IMR-90 (cell line): Measurements from ENCODE around the gene SOCS2. TPM values are rescaled to one million over a fixed set of nuclear protein-coding genes. Genes with fewer than 3 reads are reported as not detected.

Source experiments
- ATAC-seq: fragments of 200-7000 bp; cut with Tn5 transposase; 2 replicates; pipeline ENCODE4 v1.9.1; 2020; ENCODE audit warnings: low read depth, mild to moderate bottlenecking, moderate library complexity
- BruUV-seq: library from RNA; stranded (reverse); fragments of 400-500 nt; replicated peaks from 2 replicates; lab custom pipeline; 2021; lab: Mats Ljungman, UMichigan
- CTCF ChIA-PET: fragments of 300-600 bp; formaldehyde crosslinking; extraction: SDS; loops from one replicate; lab custom pipeline; 2021; ENCODE audit warnings: antibody characterized with exemption; lab: Yijun Ruan, JAX
- POLR2A ChIA-PET: fragments of 300-600 bp; sonication (Branson Sonifier 250); formaldehyde crosslinking; loops from one replicate; lab custom pipeline; 2022; ENCODE audit warnings: antibody characterized with exemption; ENCODE audit not compliant: unreplicated experiment; lab: Charles Lee
- DNase-seq: peaks from one replicate; pipeline ENCODE4 v3.0.0; 2013
- H2AFZ ChIP-seq: replicated peaks from 2 replicates; pipeline ENCODE3; 2013; ENCODE audit warnings: low read length, mild to moderate bottlenecking; ENCODE audit not compliant: poor library complexity
- H2AK5ac ChIP-seq: 2 replicates; pipeline ENCODE4 v1.6.1; 2013; ENCODE audit warnings: low read depth, low read length, inconsistent platforms
- H2AK9ac ChIP-seq: replicated peaks from 2 replicates; pipeline ENCODE3; 2013; ENCODE audit warnings: mild to moderate bottlenecking, low read depth, low read length, moderate library complexity; ENCODE audit not compliant: poor library complexity
- H2BK120ac ChIP-seq: 2 replicates; pipeline ENCODE4 v1.6.1; 2013; ENCODE audit warnings: low read depth, low read length, inconsistent platforms
- H2BK15ac ChIP-seq: 3 replicates; pipeline ENCODE4 v1.6.1; 2013; ENCODE audit warnings: low read depth, low read length, inconsistent platforms
- H2BK20ac ChIP-seq: 2 replicates; pipeline ENCODE4 v1.6.1; 2013; ENCODE audit warnings: low read depth, mild to moderate bottlenecking, inconsistent platforms, low read length, moderate library complexity
- H2BK5ac ChIP-seq: 2 replicates; pipeline ENCODE4 v1.6.1; 2013; ENCODE audit warnings: mild to moderate bottlenecking, low read depth, low read length, inconsistent platforms; ENCODE audit not compliant: poor library complexity, severe bottlenecking
- H3K14ac ChIP-seq: replicated peaks from 2 replicates; pipeline ENCODE4 v1.6.1; 2013; ENCODE audit warnings: low read depth, low read length, inconsistent platforms
- H3K18ac ChIP-seq: 2 replicates; pipeline ENCODE4 v1.6.1; 2013; ENCODE audit warnings: low read depth, low read length, control low read depth
- H3K23ac ChIP-seq: 2 replicates; pipeline ENCODE4 v1.6.1; 2013; ENCODE audit warnings: low read depth, low read length, inconsistent platforms
- H3K27ac ChIP-seq: 2 replicates; pipeline ENCODE4 v1.5.1; 2013; ENCODE audit warnings: mild to moderate bottlenecking, control low read depth, low read length; ENCODE audit not compliant: insufficient read depth
- H3K27me3 ChIP-seq: 2 replicates; pipeline ENCODE4 v1.6.1; 2013; ENCODE audit warnings: low read length; ENCODE audit not compliant: control insufficient read depth, insufficient read depth
- H3K36me3 ChIP-seq: 2 replicates; pipeline ENCODE4 v1.6.1; 2013; ENCODE audit warnings: low read length, mixed read lengths; ENCODE audit not compliant: control insufficient read depth, insufficient read depth
- H3K4ac ChIP-seq: 2 replicates; pipeline ENCODE4 v1.6.1; 2013; ENCODE audit warnings: low read depth, low read length, inconsistent platforms
- H3K4me1 ChIP-seq: 2 replicates; pipeline ENCODE4 v1.6.1; 2013; ENCODE audit warnings: low read length, mixed read lengths; ENCODE audit not compliant: control insufficient read depth, insufficient read depth
- H3K4me2 ChIP-seq: 2 replicates; pipeline ENCODE4 v1.6.1; 2013; ENCODE audit warnings: low read depth, mild to moderate bottlenecking, control low read depth, low read length, moderate library complexity
- H3K4me3 ChIP-seq: 2 replicates; pipeline ENCODE4 v1.5.1; 2013; ENCODE audit warnings: low read depth, mild to moderate bottlenecking, control low read depth, low read length, moderate library complexity; ENCODE audit not compliant: insufficient read depth
- H3K56ac ChIP-seq: 2 replicates; pipeline ENCODE4 v1.6.1; 2013; ENCODE audit warnings: low read length, inconsistent platforms; ENCODE audit not compliant: insufficient read depth; ENCODE audit errors: extremely low read depth
- H3K79me1 ChIP-seq, 2 experiments: 2 replicates each; pipeline ENCODE4 v1.6.1; 2013; ENCODE audit warnings: low read length in 2 of 2, inconsistent platforms in 1 of 2, low read depth in 1 of 2
- H3K9ac ChIP-seq: 2 replicates; pipeline ENCODE4 v1.6.1; 2013; ENCODE audit warnings: low read depth, low read length, control low read depth
- H3K9me1 ChIP-seq: 2 replicates; pipeline ENCODE4 v1.6.1; 2013; ENCODE audit warnings: low read length, inconsistent platforms; ENCODE audit not compliant: insufficient read depth
- H3K9me3 ChIP-seq: 2 replicates; pipeline ENCODE4 v1.6.1; 2013; ENCODE audit warnings: low read length; ENCODE audit not compliant: control insufficient read depth, insufficient read depth
- H4K20me1 ChIP-seq: 2 replicates; pipeline ENCODE4 v1.6.1; 2013; ENCODE audit warnings: low read length, inconsistent platforms; ENCODE audit not compliant: insufficient read depth
- H4K5ac ChIP-seq: 2 replicates; pipeline ENCODE4 v1.6.1; 2013; ENCODE audit warnings: mild to moderate bottlenecking, low read depth, low read length, control low read depth
- H4K8ac ChIP-seq, 2 experiments: 2 replicates each; pipeline ENCODE4 v1.6.1; 2013; ENCODE audit warnings: low read depth in 2 of 2, low read length in 2 of 2, control low read depth in 1 of 2, inconsistent platforms in 1 of 2
- H4K91ac ChIP-seq: 2 replicates; pipeline ENCODE4 v1.6.1; 2013; ENCODE audit warnings: low read depth, low read length, inconsistent platforms; ENCODE audit not compliant: insufficient read depth
- BHLHE40 ChIP-seq: fragments of 150-350 bp; IDR thresholded peaks from 2 replicates; pipeline ENCODE4 v1.6.1; 2016; ENCODE audit warnings: mild to moderate bottlenecking, low read depth, low read length
- FOS ChIP-seq: fragments of 150-350 bp; IDR thresholded peaks from 2 replicates; pipeline ENCODE4 v1.6.1; 2016; ENCODE audit warnings: low read depth, low read length
- MXI1 ChIP-seq: IDR thresholded peaks from 2 replicates; pipeline ENCODE4 v1.6.1; 2012; ENCODE audit warnings: low read depth, mild to moderate bottlenecking, low read length, moderate library complexity, borderline replicate concordance
- WGBS, 2 experiments: methylation state at CpG; one replicate each; pipeline versions ENCODE4 v1.1.5 to v1.1.7; 2013; ENCODE audit warnings: missing lambda C conversion rate in 2 of 2; ENCODE audit not compliant: insufficient read length in 1 of 2; ENCODE audit errors: extremely low coverage in 2 of 2; 5-methylcytosine and 5-hydroxymethylcytosine counted together
- dilution Hi-C: fragments of 300-500 bp; cut with HindIII; formaldehyde crosslinking; loops from one replicate; pipeline ENCODE4 v1.14.3; 2018; ENCODE audit warnings: low sequenced_read_pairs; ENCODE audit not compliant: unreplicated experiment
- in situ Hi-C: fragments of 300-500 bp; cut with MboI; formaldehyde crosslinking; loops from 3 replicates; pipeline ENCODE4 v1.14.3; 2019; ENCODE audit warnings: low sequenced_read_pairs, inconsistent platforms, mixed read lengths
- intact Hi-C: fragments of 100-400 bp; cut with micrococcal nuclease; formaldehyde crosslinking; loops from 2 replicates; pipeline ENCODE4 v1.10.0; 2022
- polyA plus RNA-seq, 3 experiments: library from polyadenylated mRNA; depleted of rRNA; stranded (reverse); fragments of >200 nt; gene quantifications; 2 replicates each; pipeline ENCODE4 v1.2.3, GENCODE V29; 2012; ENCODE audit warnings: low replicate concordance in 1 of 3
- total RNA-seq: library from RNA; depleted of rRNA; stranded (reverse); fragments of >200 nt; gene quantifications from 2 replicates; pipeline ENCODE4 v1.2.3, GENCODE V29; 2012

SOCS2 gene
- total and polyA plus RNA-seq, 2 of the 4 experiments (the other 2 are of a cell fraction): 12.0 to 12.4 TPM

- H3K23ac ChIP-seq: no peak overlapping the region
- no CpG with 5 or more reads among the region's 4 CpGs for WGBS, 2 experiments
- H2AK9ac ChIP-seq: no peak overlapping the region
- no peaks in the 10 kb centered on the region for H3K36me3 ChIP-seq
- peak overlapping the region in 1 of 2 experiments; percentile 26; a peak in 1 of 4 replicates for H4K8ac ChIP-seq
- no peak overlapping the region for H3K27ac ChIP-seq
- H4K5ac ChIP-seq: no peak overlapping the region
- 0 out of 2 replicates have a peak overlapping the region, but pooled peaks have one; percentile 56 for H3K4ac ChIP-seq
- no peak overlapping the region for H3K9ac ChIP-seq
- H2BK5ac ChIP-seq: no peak overlapping the region
- peak; percentile 96 for DNase-seq
- H4K20me1 ChIP-seq: no peaks in the 10 kb centered on the region
- dilution Hi-C loops (no loop called here), in situ Hi-C loops (no loop called here), intact Hi-C loops (no loop called here)
- peak overlapping the region; percentile 51; the same call in 1 of the 2 replicates for H3K14ac ChIP-seq
- ATAC-seq: peak; percentile 92
- BruUV-seq: no TSS peak
- peak overlapping the region; percentile 27 for H2AFZ ChIP-seq
- no peak overlapping the region for H4K91ac ChIP-seq
- H3K18ac ChIP-seq: no peak overlapping the region
- H2AK5ac ChIP-seq: peak overlapping the region; percentile 32; the same call in 1 of the 2 replicates
- 0 out of 2 replicates have a peak overlapping the region, but pooled peaks have one; percentile 35 for H2BK120ac ChIP-seq
- H3K4me1 ChIP-seq: peaks cover 2% of the 10 kb centered on the region; the same call in 1 of the 2 replicates
- H3K79me1 ChIP-seq: no peaks in the 10 kb centered on the region
- peaks cover 7% of the 10 kb centered on the region for H3K9me1 ChIP-seq
- H3K9me3 ChIP-seq: no peaks in the 10 kb centered on the region
- ChIA-PET CTCF (interaction anchor here (0.6 to 1.6 kb wide), 6 partner anchors 9 to 575 kb away, joined by 3 to 4 read pairs (median 3); no protein-coding TSS in a partner anchor), POLR2A (interaction anchor here (1.0 kb wide), 1 partner anchor 12 kb away, joined by 4 read pairs; no protein-coding TSS in a partner anchor)
- no peak overlapping the region for H3K4me2 ChIP-seq
- no peak overlapping the region for H3K4me3 ChIP-seq
- no peaks in the 10 kb centered on the region for H3K27me3 ChIP-seq
- TF ChIP-seq MXI1: no peak
- TF ChIP-seq BHLHE40: peak; percentile 16; the same call in 1 of the 2 replicates
- peak; percentile 79 for TF ChIP-seq FOS
- H3K56ac ChIP-seq: no peak overlapping the region
- peak overlapping the region; percentile 83; the same call in 1 of the 2 replicates for H2BK20ac ChIP-seq
- H2BK15ac ChIP-seq: peak overlapping the region; percentile 59; the same call in 1 of the 3 replicates
Measured at GRCh38 chr12:93526786-93527428, 45.6 kb upstream of the SOCS2 start.
